SU-DHL-6 (cell line): ENCODE measurements around the gene ABHD4.
A peak's percentile ranks its signal among the peaks of the same experiment; 100 is the strongest.

ENCODE experiments used
- H2AFZ ChIP-seq: fragments of 200-600 bp; sonication (generic); 2 replicates; pipeline ENCODE4 v1.6.1; 2014; ENCODE audit warnings: low read depth, mild to moderate bottlenecking, moderate library complexity, mixed read lengths, antibody characterized with exemption, low read length; ENCODE audit not compliant: severe bottlenecking
- H3F3A ChIP-seq: fragments of 200-600 bp; shearing (Covaris generic); 2 replicates; pipeline ENCODE4 v1.6.0; 2016; ENCODE audit warnings: antibody characterized with exemption, mild to moderate bottlenecking; ENCODE audit not compliant: insufficient read depth
- H3K27ac ChIP-seq: fragments of 200-600 bp; sonication (generic); 2 replicates; pipeline ENCODE4 v1.5.1; 2016; ENCODE audit warnings: low read depth, mild to moderate bottlenecking, low read length, moderate library complexity, mixed read lengths
- H3K27me3 ChIP-seq: fragments of 200-600 bp; sonication (generic), shearing (Covaris generic); 2 replicates; pipeline ENCODE4 v1.6.0; 2014; ENCODE audit warnings: mild to moderate bottlenecking, low read length
- H3K36me3 ChIP-seq: fragments of 200-600 bp; sonication (generic); 2 replicates; pipeline ENCODE4 v1.6.1; 2014; ENCODE audit warnings: mild to moderate bottlenecking, low read length, mixed read lengths
- H3K4me2 ChIP-seq: fragments of 300-600, 200-600 bp; shearing (Covaris generic), sonication (generic); 2 replicates; pipeline ENCODE4 v1.6.0; 2014; ENCODE audit warnings: low read length, low read depth, mild to moderate bottlenecking; ENCODE audit not compliant: poor library complexity, severe bottlenecking
- H3K4me3 ChIP-seq: fragments of 200-600 bp; sonication (generic); 2 replicates; pipeline ENCODE4 v1.5.1; 2014; ENCODE audit warnings: antibody characterized with exemption, low read length, mild to moderate bottlenecking, mixed read lengths; ENCODE audit not compliant: insufficient read depth, poor library complexity, severe bottlenecking
- H3K79me2 ChIP-seq: fragments of 200-600 bp; sonication (generic); 2 replicates; pipeline ENCODE4 v1.6.1; 2014; ENCODE audit warnings: mild to moderate bottlenecking, low read length, moderate library complexity; ENCODE audit not compliant: insufficient read depth
- H3K9ac ChIP-seq: fragments of 200-600 bp; sonication (generic); 2 replicates; pipeline ENCODE4 v1.7.0; 2014; ENCODE audit warnings: mild to moderate bottlenecking, low read length
- H3K9me2 ChIP-seq: fragments of 200-600 bp; sonication (generic); replicated peaks from 2 replicates; pipeline ENCODE4 v1.6.1; 2014; ENCODE audit warnings: low read length; ENCODE audit not compliant: insufficient read depth
- H3K9me3 ChIP-seq: fragments of 200-600 bp; sonication (generic); 2 replicates; pipeline ENCODE4 v1.6.1; 2014; ENCODE audit warnings: low read length, mixed read lengths; ENCODE audit not compliant: insufficient read depth
- H4K20me1 ChIP-seq: fragments of 200-600 bp; sonication (generic); 2 replicates; pipeline ENCODE4 v1.6.1; 2014; ENCODE audit warnings: low read depth, mild to moderate bottlenecking, antibody characterized with exemption, low read length, moderate library complexity, mixed read lengths
- CTCF ChIP-seq: fragments of 200-600 bp; sonication (generic); IDR thresholded peaks from one replicate; pipeline ENCODE4 v1.5.1; 2017; ENCODE audit warnings: antibody characterized with exemption, mild to moderate bottlenecking, low read length, moderate library complexity; ENCODE audit not compliant: insufficient read depth, poor library complexity, severe bottlenecking
- EZH2phosphoT487 ChIP-seq: fragments of 200-600 bp; sonication (generic), shearing (Covaris generic); conservative IDR thresholded peaks from 2 replicates; pipeline ENCODE4 v1.6.1; 2018; ENCODE audit warnings: mild to moderate bottlenecking, antibody characterized with exemption, low read length, moderate library complexity, mixed read lengths

Gene ABHD4

GRCh38 chr14:22551605-22551997 is 46.5 kb upstream of the ABHD4 start:
- H3K79me2 ChIP-seq, result no peaks in the 10 kb centered on the region
- H2AFZ ChIP-seq, result no peak overlapping the region
- H3K9me2 ChIP-seq, result no peaks in the 10 kb centered on the region
- H4K20me1 ChIP-seq, result no peaks in the 10 kb centered on the region
- peak overlapping the region; percentile 37 for H3K9ac ChIP-seq
- H3K9me3 ChIP-seq, result no peaks in the 10 kb centered on the region
- peaks cover 8% of the 10 kb centered on the region; the same call in 1 of the 2 replicates for H3F3A ChIP-seq
- peak overlapping the region; percentile 68 for H3K27ac ChIP-seq
- no peaks in the 10 kb centered on the region for H3K36me3 ChIP-seq
- H3K4me2 ChIP-seq, result no peak overlapping the region
- no peak overlapping the region for H3K4me3 ChIP-seq
- H3K27me3 ChIP-seq, result no peaks in the 10 kb centered on the region
- TF ChIP-seq CTCF (no peak), EZH2phosphoT487 (no peak)

- no peaks in the 10 kb centered on the region for H3K9me2 ChIP-seq
- no peak overlapping the region for H3K4me3 ChIP-seq
- no peaks in the 10 kb centered on the region for H3K79me2 ChIP-seq
- H4K20me1 ChIP-seq, result no peaks in the 10 kb centered on the region
- no peaks in the 10 kb centered on the region for H3K9me3 ChIP-seq
- peak overlapping the region; percentile 68 for H3K27ac ChIP-seq
- H3F3A ChIP-seq, result peaks cover 13% of the 10 kb centered on the region; the same call in 1 of the 2 replicates
- no peak overlapping the region for H2AFZ ChIP-seq
- H3K36me3 ChIP-seq, result no peaks in the 10 kb centered on the region
- TF ChIP-seq CTCF (no peak), EZH2phosphoT487 (no peak)
- peak overlapping the region; percentile 37 for H3K9ac ChIP-seq
- no peak overlapping the region for H3K4me2 ChIP-seq
- no peaks in the 10 kb centered on the region for H3K27me3 ChIP-seq
Observed at GRCh38 chr14:22552001-22552826, 45.9 kb upstream of the ABHD4 start.

GRCh38 chr14:22552827-22553076 is 45.3 kb upstream of the ABHD4 start:
- Histone ChIP-seq H4K20me1 (no peaks in the 10 kb centered on the region), H3K9me3 (no peaks in the 10 kb centered on the region), H3F3A (peaks cover 13% of the 10 kb centered on the region; the same call in 1 of the 2 replicates), H3K79me2 (no peaks in the 10 kb centered on the region), H3K27me3 (no peaks in the 10 kb centered on the region), H3K4me2 (no peak overlapping the region), H3K9me2 (no peaks in the 10 kb centered on the region), H2AFZ (no peak overlapping the region), H3K27ac (peak overlapping the region; percentile 68), H3K4me3 (no peak overlapping the region), H3K9ac (peak overlapping the region; percentile 25), H3K36me3 (no peaks in the 10 kb centered on the region)
- TF ChIP-seq CTCF (no peak), EZH2phosphoT487 (no peak)
